ENCODE measurements around the gene PNP.

PNP gene

DNA sequence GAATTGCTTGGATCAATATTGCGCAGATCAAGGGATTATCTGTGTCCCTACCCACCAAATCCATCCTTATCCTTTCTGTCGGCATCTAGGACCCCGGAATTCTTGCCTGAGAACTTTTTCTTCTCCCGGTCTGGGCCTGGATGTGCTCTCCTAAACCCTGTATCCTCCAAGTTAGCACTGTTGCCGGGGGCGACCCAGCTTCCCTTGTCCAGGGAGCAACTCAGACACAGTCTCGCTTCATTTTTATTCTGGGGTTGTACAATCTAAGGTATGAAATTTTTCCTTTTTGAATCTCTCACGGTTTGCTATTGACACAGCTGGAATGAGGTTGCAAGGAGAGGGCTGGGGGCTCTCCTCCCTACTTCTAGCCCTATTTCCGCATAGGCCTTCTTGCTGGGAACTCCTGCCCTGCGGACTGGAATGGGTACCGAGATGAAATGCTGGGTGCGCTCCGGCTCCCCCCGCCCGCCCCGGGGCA lies 403 bp upstream of the PNP start:
- no peak for DNase-seq (ENCODE audit: extremely low read depth, low read depth)
- TF ChIP-seq, protein P1, sequence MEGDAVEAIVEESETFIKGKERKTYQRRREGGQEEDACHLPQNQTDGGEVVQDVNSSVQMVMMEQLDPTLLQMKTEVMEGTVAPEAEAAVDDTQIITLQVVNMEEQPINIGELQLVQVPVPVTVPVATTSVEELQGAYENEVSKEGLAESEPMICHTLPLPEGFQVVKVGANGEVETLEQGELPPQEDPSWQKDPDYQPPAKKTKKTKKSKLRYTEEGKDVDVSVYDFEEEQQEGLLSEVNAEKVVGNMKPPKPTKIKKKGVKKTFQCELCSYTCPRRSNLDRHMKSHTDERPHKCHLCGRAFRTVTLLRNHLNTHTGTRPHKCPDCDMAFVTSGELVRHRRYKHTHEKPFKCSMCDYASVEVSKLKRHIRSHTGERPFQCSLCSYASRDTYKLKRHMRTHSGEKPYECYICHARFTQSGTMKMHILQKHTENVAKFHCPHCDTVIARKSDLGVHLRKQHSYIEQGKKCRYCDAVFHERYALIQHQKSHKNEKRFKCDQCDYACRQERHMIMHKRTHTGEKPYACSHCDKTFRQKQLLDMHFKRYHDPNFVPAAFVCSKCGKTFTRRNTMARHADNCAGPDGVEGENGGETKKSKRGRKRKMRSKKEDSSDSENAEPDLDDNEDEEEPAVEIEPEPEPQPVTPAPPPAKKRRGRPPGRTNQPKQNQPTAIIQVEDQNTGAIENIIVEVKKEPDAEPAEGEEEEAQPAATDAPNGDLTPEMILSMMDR (IDR thresholded peaks at IDR 0.05; ENCODE audit: low read depth, low read length, missing control alignments) = no peak
- peak overlapping the region; percentile 84 for H3K4me3 ChIP-seq (replicated peaks; ENCODE audit: low read depth, low read length)

DNA sequence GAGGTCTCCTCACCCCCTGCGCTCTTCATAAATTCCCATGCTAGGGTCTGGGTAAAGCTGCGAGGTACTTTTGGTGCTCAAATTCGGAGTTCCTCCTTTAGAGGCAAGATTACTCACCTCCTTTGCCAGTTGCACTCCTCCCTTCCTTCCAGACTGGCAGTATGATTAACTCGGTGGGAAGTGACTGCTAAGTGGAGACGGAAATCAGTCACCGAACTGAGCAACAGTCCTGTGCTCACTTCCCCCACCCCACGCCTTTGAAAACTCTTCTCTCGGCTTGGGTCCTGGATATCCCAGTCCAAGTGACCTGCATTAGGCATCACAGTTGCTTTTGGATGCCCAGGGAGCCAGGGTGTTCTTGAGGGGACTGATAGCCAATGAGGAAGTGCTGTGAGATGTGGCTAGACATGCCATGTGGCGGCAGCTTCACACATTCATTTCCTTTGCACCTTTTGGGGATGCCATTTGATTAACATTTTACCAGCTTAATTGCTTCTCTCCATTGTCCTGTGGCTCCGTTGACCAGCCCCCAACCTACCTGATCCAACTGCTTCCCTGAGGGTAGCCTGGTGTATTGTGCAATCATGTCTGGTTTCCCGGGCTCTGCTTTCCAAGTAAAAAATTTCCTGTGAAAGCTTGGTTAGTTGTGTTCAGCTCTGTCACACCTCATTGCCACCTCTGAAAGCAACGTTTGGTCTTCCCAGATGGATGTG lies 840 bp downstream of the PNP start:
- TF ChIP-seq, protein P1 (IDR thresholded peaks at IDR 0.05; ENCODE audit: low read depth, low read length, missing control alignments) = no peak
- peak overlapping the region; percentile 84 for H3K4me3 ChIP-seq (replicated peaks; ENCODE audit: low read depth, low read length)
- peak; percentile 31 for DNase-seq (ENCODE audit: extremely low read depth, low read depth)

DNA sequence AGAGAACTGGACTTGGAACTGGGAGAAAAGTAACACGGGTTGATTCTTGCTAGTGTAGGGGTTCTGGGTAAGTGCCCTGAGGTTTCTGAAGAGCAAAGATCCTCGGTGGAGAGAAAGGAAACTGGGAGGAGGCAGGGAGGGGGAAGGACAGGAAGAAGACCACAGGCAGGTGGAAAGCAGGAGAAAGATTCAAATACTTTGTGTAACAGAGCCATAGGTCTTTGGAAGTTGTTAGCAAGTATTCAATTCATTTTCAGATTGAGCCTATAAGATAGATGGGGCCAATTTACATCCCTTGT lies 1.3 kb downstream of the PNP start:
- TF ChIP-seq, protein P1 (IDR thresholded peaks at IDR 0.05; ENCODE audit: low read depth, low read length, missing control alignments) = no peak
- DNase-seq (ENCODE audit: extremely low read depth, low read depth) = no peak

DNA sequence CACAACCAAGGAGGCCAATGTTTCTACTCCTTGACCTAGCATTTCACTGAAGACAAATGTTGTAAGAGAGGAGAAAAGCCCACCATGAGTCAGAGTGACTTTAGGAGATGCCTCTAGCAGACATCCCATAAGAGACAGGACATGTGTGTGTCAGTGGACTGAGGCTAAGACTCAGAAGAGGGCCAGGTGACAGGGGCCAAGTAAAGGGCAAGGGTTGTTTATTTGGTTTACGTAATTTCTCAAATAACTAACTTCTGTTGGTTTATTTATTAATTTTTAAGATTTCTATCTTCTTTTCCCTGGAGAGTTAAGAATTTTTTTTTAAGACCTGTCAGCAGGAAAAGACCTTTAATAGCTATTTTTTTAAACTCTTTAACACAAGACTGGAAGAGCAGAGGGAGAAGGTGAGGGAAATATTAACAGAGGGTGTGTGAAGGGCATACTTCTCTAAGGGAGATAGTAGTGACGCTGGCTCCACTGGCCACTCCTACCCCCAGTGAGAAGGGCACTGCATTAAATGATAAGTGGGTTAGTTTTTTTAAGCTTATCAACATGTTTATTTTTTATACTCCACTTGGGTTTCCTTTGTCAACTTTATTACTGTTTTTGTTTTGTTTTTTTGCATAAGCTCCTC lies 3.4 kb downstream of the PNP start:
- DNase-seq (ENCODE audit: extremely low read depth, low read depth) = no peak
- no peak overlapping the region for H3K4me3 ChIP-seq (replicated peaks; ENCODE audit: low read depth, low read length)
- TF ChIP-seq, protein P1 (IDR thresholded peaks at IDR 0.05; ENCODE audit: low read depth, low read length, missing control alignments) = no peak

More for the DNA sequence above, 1.3 kb downstream of the PNP start:
- peak overlapping the region; percentile 84 for H3K4me3 ChIP-seq (replicated peaks; ENCODE audit: low read depth, low read length)

DNA sequence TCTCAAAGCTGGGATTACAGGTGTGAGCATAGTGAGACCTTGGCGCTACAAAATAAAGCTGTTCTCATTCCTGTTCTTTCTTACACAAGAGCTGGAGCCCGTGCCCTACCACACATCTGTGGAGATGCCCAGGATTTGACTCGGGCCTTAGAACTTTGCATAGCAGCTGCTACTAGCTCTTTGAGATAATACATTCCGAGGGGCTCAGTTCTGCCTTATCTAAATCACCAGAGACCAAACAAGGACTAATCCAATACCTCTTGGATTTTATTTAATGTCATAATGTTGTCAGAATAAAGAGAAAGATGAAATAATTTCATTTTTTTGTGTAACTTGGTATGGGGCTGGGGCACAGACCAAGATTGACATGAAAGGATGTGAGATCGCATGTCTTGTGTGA lies 7.6 kb downstream of the PNP start:
- TF ChIP-seq, protein P1 (IDR thresholded peaks at IDR 0.05; ENCODE audit: low read depth, low read length, missing control alignments) = no peak
- DNase-seq (ENCODE audit: extremely low read depth, low read depth) = no peak
- H3K4me3 ChIP-seq (replicated peaks; ENCODE audit: low read depth, low read length) = no peak overlapping the region

DNA sequence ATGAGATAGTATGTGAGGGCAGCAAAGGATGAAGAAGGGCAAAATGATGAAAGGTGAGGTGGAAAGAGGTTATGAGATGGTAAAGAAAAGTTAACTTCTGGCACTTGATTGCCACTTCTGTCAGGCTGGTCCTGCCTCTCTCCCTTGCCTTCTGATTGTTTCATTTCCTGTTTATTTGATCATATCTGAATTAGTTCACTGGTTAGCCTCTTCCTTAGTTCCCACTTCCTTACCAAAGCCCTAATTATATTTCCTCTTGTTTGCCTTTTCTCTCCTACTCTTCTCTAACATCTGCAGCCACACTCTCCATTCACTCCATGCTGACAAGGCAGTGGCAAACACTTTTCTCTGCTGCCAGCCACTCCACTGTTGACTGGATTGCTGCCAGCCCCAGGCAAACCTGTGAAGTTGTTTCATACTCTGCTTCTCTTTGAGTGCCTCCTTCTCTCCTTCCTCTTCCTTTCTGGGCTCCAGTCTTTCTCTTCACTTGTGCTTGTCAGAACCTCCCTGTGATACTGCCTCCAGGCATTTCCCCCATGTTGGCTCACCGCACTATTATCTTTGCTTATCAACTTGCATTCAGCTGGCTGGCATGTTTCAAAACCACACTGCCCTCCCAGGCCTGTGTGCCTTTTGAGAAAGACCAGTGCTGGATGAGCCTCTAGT lies 8.1 kb downstream of the PNP start:
- DNase-seq (ENCODE audit: extremely low read depth, low read depth) = no peak
- H3K4me3 ChIP-seq (replicated peaks; ENCODE audit: low read depth, low read length) = no peak overlapping the region
- TF ChIP-seq, protein P1 (IDR thresholded peaks at IDR 0.05; ENCODE audit: low read depth, low read length, missing control alignments) = no peak

Data from HFF-Myc (cell line).